HG02678 (cell line): Measurements from ENCODE around the gene PKLR.
"Not testable (repeated sequence)": the region's sequence is repeated elsewhere in the genome, so short reads cannot be mapped to it uniquely, and the experiment has no call there.

Experiments
- ATAC-seq: cut with Tn5 transposase; IDR thresholded peaks from one replicate; pipeline ENCODE4 v1.9.1; 2021; ENCODE audit warnings: mild to moderate bottlenecking, moderate library complexity; ENCODE audit not compliant: unreplicated experiment

The PKLR gene

DNA sequence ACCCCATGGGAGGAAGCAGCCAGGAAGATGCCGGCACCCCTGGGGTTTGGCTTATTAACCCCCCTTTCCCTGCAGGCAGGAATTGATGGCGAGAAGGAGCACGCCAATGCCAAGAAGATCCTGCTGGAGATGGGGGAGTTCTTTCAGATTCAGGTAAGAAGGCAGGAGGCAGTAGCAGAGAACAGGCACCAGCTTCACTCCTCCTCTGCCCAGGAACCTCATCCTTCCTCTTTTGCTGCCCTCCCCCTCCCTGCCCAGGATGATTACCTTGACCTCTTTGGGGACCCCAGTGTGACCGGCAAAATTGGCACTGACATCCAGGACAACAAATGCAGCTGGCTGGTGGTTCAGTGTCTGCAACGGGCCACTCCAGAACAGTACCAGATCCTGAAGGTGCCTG, 18.3 kb upstream of the PKLR start:
- no peak for ATAC-seq

DNA sequence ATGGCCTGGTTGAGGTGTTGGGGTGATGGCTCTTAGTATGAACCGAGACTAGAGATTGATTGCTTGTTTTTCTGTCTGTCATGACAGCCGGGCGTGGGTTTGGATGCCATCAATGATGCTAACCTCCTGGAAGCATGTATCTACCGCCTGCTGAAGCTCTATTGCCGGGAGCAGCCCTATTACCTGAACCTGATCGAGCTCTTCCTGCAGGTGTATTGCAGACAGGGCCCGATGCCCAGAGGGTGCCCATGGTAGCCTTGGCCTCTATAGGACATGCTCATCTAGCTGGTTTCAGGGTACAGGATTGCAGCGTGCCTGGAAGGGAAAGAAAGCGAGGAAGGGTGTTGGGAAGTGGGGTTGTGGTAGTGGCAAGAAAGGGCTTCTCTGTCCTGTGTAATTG, 16.8 kb upstream of the PKLR start:
- no peak for ATAC-seq

- ATAC-seq, result no peak
Measured at GRCh38 chr1:155316922-155317321, 15.7 kb upstream of the PKLR start.

- no peak for ATAC-seq
Measured at GRCh38 chr1:155313261-155313660, 12.0 kb upstream of the PKLR start.

DNA sequence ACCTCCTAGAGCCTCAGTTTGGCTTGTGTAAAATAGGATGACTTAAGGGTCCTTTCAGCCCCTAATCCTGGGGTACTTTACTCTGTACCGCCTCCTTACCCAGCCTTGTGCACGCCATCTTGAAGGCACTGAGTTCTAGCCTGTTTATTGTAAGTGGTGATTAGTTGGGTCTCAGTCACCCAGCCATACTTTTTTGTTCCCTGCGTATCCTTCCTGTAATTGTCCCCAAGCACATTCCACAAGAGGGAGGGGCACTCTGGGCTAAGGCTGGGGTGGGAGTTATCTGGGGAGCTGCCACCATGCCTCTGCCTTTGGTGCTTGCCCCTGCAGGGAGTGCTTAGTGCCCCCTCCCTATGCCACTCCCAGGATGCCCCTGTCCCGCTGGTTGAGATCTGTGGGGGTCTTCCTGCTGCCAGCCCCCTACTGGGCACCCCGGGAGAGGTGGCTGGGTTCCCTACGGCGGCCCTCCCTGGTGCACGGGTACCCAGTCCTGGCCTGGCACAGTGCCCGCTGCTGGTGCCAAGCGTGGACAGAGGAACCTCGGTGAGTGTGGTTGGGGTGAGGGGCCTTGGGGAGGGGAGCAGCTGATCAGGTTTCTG, 8.3 kb upstream of the PKLR start:
- no peak for ATAC-seq

- peak; percentile 93 for ATAC-seq
Measured at GRCh38 chr1:155308493-155309422, 7.5 kb upstream of the PKLR start, which contains the start of gene FDPS. TSS of gene FDPS (plus strand) at chr1:155308866. CDS start at chr1:155309790, 924 bp downstream.

- ATAC-seq, result no peak
Measured at GRCh38 chr1:155307247-155307740, 6.1 kb upstream of the PKLR start.

GRCh38 chr1:155305881-155306391, 4.7 kb upstream of the PKLR start:
- no peak for ATAC-seq

GRCh38 chr1:155304558-155305063, 3.4 kb upstream of the PKLR start:
- ATAC-seq, result no peak

DNA sequence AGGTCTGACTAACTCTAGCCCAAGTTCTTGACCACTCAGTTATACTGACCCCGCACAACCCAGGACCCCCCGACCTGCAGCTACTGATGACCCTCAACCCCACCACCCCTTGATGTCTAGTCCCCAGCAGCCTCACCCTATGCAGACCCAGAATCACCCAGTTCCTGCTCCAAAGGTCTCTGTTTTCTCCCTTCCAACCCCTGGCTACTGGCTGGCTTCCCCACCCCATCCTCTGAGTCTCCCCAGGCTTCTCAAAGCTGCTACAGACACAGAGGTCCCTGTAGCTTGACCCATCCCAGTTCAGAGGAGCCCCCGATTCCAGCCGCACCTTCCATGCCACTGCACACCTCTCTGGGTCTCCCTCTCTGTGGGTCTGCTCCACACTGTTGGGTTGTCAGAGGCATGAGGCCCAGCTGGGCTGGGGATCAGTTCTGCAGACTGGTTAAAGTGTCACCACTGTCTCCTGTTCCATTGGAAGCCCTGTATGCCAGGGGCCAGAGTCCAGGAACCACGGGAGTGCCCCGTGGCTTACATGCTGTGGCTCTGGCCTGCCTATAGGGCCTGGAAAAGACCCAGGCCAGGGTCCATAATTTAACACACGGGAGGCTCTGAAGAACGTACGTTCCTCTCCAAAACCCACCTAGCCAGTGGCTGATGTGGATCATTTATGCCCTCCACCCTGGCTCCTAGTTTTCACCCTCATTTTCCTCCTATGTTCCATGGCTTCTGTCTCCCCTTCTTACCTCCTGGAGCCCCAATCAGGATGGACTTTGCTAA, 497 bp downstream of the PKLR start:
- no peak for ATAC-seq

DNA sequence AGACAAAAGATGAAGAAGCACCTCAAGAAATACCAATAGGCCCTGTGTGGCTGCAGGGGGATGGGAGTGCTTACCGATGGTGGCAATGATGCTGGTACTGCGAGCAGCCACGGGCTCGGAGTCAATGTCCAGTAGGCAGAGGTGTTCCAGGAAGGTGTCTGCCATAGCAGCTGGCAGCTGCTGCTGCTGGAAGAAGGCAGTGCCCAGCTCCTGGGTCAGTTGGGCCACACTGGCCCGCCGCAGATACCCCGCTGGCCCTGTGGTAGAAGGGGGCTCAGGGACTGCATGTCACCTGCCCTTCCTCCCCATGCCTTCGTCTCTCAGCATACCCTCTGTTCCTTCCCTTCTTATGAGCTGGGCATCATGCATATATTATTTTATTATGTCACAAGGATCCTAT, 1.2 kb downstream of the PKLR start:
- ATAC-seq, result no peak

- no peak for ATAC-seq
Measured at GRCh38 chr1:155297384-155297783, 3.9 kb downstream of the PKLR start.

DNA sequence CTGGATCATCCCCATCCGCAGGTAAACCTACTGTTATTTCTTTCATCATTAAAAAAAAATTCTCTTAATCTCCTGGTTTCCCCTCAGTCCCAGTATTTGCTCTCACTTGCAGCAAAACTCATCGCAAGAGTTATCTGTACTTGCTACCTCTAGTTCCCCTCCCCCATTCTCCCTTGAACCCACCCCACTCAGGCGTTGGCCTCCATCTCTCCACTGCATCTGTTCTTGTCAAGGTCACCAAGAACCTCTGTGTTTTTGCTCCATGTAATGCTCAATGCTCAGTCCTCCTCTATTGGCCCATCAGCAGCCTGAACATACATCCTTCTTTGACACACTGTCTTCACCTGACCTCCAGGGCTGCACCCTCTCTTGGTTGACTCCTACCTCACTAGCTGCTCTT, 4.6 kb downstream of the PKLR start:
- no peak for ATAC-seq

DNA sequence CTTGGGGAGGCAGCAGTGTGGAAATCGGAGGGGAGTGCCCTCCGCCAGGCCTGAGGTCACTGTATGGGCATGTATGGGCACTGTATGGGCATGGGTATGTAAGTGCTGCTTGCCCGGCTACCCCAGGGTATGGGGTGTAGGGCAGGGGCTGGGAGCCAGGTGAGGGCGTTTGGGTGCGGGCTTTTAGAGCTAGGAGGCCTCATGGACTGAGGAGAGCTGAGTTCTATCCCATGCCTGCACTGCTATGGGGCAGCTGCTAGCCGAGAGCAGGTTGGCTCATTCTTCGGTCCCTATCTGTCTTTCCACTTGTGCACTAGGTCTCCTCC, 5.3 kb downstream of the PKLR start:
- no peak for ATAC-seq

DNA sequence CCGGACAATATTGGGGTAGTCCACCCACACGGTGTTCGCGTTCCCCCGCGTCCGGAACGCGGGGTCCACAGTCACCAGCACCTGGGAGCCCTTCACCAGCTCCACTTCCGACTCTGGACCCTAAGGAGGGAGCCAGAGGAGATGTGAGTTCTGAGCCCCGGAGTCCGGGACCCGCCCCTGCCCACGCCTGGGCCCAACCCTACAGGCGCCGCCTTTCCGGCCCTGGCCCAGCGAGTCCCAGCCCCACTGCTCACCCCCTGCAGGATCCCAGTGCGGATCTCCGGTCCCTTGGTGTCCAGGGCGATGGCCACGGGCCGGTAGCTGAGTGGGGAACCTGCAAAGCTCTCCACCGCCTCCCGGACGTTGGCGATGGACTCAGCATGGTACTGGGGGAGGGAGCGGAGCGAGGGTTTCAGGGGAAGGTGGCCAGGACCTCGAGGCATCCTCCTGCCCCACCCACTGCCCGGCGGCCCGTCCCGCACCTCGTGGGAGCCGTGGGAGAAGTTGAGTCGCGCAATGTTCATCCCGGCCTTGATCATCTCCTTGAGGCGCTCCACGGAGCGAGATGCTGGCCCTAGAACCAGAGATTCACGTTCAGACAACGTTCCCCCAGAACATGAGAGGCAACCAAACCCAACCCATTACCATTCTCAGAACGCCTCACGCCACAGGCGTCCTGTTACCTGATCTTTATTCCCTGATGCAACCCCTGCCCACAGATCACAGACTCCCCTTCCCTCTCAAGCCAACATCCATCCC, 5.9 kb downstream of the PKLR start:
- ATAC-seq, result no peak

GRCh38 chr1:155294520-155295182, 6.6 kb downstream of the PKLR start:
- ATAC-seq, result no peak

GRCh38 chr1:155293086-155293749, 8.0 kb downstream of the PKLR start:
- ATAC-seq, result no peak

DNA sequence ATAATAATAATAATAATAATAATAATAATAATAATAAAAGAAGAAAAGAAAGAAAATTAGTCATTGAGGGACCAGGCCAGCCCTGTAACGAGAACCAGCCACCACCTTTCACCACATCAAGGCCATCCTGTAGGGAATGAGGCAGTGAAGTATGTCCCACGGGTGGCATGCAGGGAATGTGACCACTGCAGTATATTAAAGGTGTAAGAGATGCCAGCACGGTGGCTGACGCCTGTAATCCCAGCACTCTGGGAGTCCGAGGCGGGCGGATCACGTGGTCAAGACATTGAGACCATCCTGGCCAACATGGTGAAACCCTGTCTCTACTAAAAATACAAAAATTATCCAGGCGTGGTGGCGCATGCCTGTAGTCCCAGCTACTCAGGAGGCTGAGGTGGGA, 10.2 kb downstream of the PKLR start:
- ATAC-seq, result not testable (repeated sequence)

GRCh38 chr1:155287987-155288543, 13.2 kb downstream of the PKLR start:
- no peak for ATAC-seq
